ENCODE results near the gene ATP8A2. TPM values are rescaled to one million over a fixed set of nuclear protein-coding genes. Genes with fewer than 3 reads are reported as not detected.

Gene ATP8A2
- total RNA-seq, 2 experiments from 2014 or later, result not detected

GRCh38 chr13:25462301-25463125 lies 90.7 kb downstream of the ATP8A2 start:
- ChIA-PET CTCF (ENCODE audit: unreplicated experiment) (no interaction called here), POLR2A (interaction anchor here (0.6 kb wide), 1 partner anchor 1259 kb away, joined by 5 read pairs; no protein-coding TSS in a partner anchor)
- H3K27ac ChIP-seq (ENCODE audit: low read depth, low read length, poor library complexity, severe bottlenecking), result no peak overlapping the region
- no peaks in the 10 kb centered on the region for H4K20me1 ChIP-seq (ENCODE audit: insufficient read depth, low read length)
- DNase-seq (ENCODE audit: low spot score), result no peak
- no peak overlapping the region for H3K4me2 ChIP-seq (ENCODE audit: low read length)
- intact Hi-C loops (cut with micrococcal nuclease; ENCODE audit: unreplicated experiment), result no loop called here
- H3K4me3 ChIP-seq (ENCODE audit: low read depth, low read length, poor library complexity, severe bottlenecking), result no peak overlapping the region
- H2AFZ ChIP-seq (ENCODE audit: low read length), result no peak overlapping the region
- no peaks in the 10 kb centered on the region for H3K4me1 ChIP-seq (ENCODE audit: insufficient read depth, low read length, poor library complexity, severe bottlenecking)
- BruUV-seq (replicated peaks), result no TSS peak
- H3K9me3 ChIP-seq (ENCODE audit: low read length), result no peaks in the 10 kb centered on the region
- H3K79me2 ChIP-seq (ENCODE audit: insufficient read depth, low read depth, low read length), result no peaks in the 10 kb centered on the region
- H3K9me2 ChIP-seq (ENCODE audit: insufficient read depth, low read length), result no peaks in the 10 kb centered on the region
- TF ChIP-seq EZH2phosphoT487 (IDR thresholded peaks at IDR 0.05; ENCODE audit: borderline replicate concordance, low read depth, low read length) (no peak), CTCF (conservative IDR thresholded peaks at IDR 0.05; ENCODE audit: low read length) (no peak)
- H3K36me3 ChIP-seq (ENCODE audit: insufficient read depth, low read length), result no peaks in the 10 kb centered on the region

- Histone ChIP-seq H3K4me2 (ENCODE audit: low read length) (no peak overlapping the region), H4K20me1 (ENCODE audit: insufficient read depth, low read length) (no peaks in the 10 kb centered on the region), H3K79me2 (ENCODE audit: insufficient read depth, low read depth, low read length) (no peaks in the 10 kb centered on the region), H3K27ac (ENCODE audit: low read depth, low read length, poor library complexity, severe bottlenecking) (no peak overlapping the region), H3K9me2 (ENCODE audit: insufficient read depth, low read length) (no peaks in the 10 kb centered on the region), H2AFZ (ENCODE audit: low read length) (no peak overlapping the region), H3K9me3 (ENCODE audit: low read length) (no peaks in the 10 kb centered on the region), H3K36me3 (ENCODE audit: insufficient read depth, low read length) (no peaks in the 10 kb centered on the region), H3K4me3 (ENCODE audit: low read depth, low read length, poor library complexity, severe bottlenecking) (no peak overlapping the region), H3K4me1 (ENCODE audit: insufficient read depth, low read length, poor library complexity, severe bottlenecking) (no peaks in the 10 kb centered on the region)
- intact Hi-C loops (cut with micrococcal nuclease; ENCODE audit: unreplicated experiment), result no loop called here
- TF ChIP-seq CTCF (conservative IDR thresholded peaks at IDR 0.05; ENCODE audit: low read length), result no peak
- no peak for TF ChIP-seq EZH2phosphoT487 (IDR thresholded peaks at IDR 0.05; ENCODE audit: borderline replicate concordance, low read depth, low read length)
- ChIA-PET POLR2A (no interaction called here), CTCF (ENCODE audit: unreplicated experiment) (no interaction called here)
- no peak for DNase-seq (ENCODE audit: low spot score)
- no TSS peak for BruUV-seq (replicated peaks)
Measured at GRCh38 chr13:25463496-25463895, 91.7 kb downstream of the ATP8A2 start.

DNA sequence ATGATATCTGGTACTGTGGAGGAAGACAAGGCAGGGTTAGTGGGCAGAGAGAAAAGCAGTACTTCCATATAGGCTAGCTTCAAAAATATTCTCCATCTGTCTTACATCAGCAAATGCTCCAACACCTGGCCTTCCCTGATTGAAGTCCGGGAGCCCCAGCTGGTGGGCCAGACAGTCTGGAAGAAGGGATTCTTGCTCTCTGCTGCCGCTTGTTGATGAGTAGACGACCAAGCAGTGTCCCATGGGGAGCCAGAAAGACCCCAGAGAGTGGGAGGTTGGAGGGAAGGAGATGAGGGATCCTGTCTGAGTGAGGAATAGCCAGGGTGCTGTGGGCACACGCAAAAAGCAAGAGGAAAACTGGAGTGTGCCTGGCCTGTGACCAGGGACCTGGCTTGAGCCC lies 95.1 kb downstream of the ATP8A2 start:
- no peaks in the 10 kb centered on the region for H3K79me2 ChIP-seq (ENCODE audit: insufficient read depth, low read depth, low read length)
- H3K27ac ChIP-seq (ENCODE audit: low read depth, low read length, poor library complexity, severe bottlenecking), result no peak overlapping the region
- no peak overlapping the region for H3K4me2 ChIP-seq (ENCODE audit: low read length)
- no peaks in the 10 kb centered on the region for H3K9me2 ChIP-seq (ENCODE audit: insufficient read depth, low read length)
- no peaks in the 10 kb centered on the region for H3K36me3 ChIP-seq (ENCODE audit: insufficient read depth, low read length)
- intact Hi-C loops (cut with micrococcal nuclease; ENCODE audit: unreplicated experiment), result no loop called here
- H2AFZ ChIP-seq (ENCODE audit: low read length), result no peak overlapping the region
- no peak for TF ChIP-seq EZH2phosphoT487 (IDR thresholded peaks at IDR 0.05; ENCODE audit: borderline replicate concordance, low read depth, low read length)
- no peak for TF ChIP-seq CTCF (conservative IDR thresholded peaks at IDR 0.05; ENCODE audit: low read length)
- H4K20me1 ChIP-seq (ENCODE audit: insufficient read depth, low read length), result no peaks in the 10 kb centered on the region
- CTCF ChIA-PET (ENCODE audit: unreplicated experiment), result no interaction called here
- H3K9me3 ChIP-seq (ENCODE audit: low read length), result no peaks in the 10 kb centered on the region
- no peak overlapping the region for H3K4me3 ChIP-seq (ENCODE audit: low read depth, low read length, poor library complexity, severe bottlenecking)
- no peaks in the 10 kb centered on the region for H3K4me1 ChIP-seq (ENCODE audit: insufficient read depth, low read length, poor library complexity, severe bottlenecking)
- POLR2A ChIA-PET, result no interaction called here
- DNase-seq (ENCODE audit: low spot score), result no peak
- BruUV-seq (replicated peaks), result no TSS peak

Data from OCI-LY7 (cell line).